Esophagus muscularis mucosa (tissue), 4 donors: ENCODE results near the gene STK4.

Experiments
- CTCF ChIP-seq, 3 experiments: fragments of 200-600 bp in 2 of 3; fragments of 450-650 bp in 1 of 3; sonication (generic) in 2 of 3; IDR thresholded peaks; one replicate each; pipeline ENCODE4 v1.5.1; 2017 to 2019; ENCODE audit warnings: antibody characterized with exemption in 3 of 3, mild to moderate bottlenecking in 2 of 3, moderate library complexity in 1 of 3
- EP300 ChIP-seq: sonication (generic); formaldehyde crosslinking; IDR thresholded peaks from one replicate; pipeline ENCODE4 v1.6.1; 2017; ENCODE audit warnings: antibody characterized with exemption
- POLR2A ChIP-seq: fragments of 450-650 bp; IDR thresholded peaks from one replicate; pipeline ENCODE4 v1.6.1; 2017; ENCODE audit warnings: antibody characterized with exemption, moderate library complexity, mild to moderate bottlenecking, low read depth
- POLR2AphosphoS5 ChIP-seq, 2 donors: sonication (generic); formaldehyde crosslinking; IDR thresholded peaks; one replicate each; pipeline ENCODE4 v1.6.1; 2017; ENCODE audit warnings: antibody characterized with exemption in 2 of 2

GRCh38 chr20:45032781-45033180 lies 66.5 kb downstream of the STK4 start:
- TF ChIP-seq POLR2AphosphoS5 (IDR thresholded peaks at IDR 0.05) (no peak), CTCF (IDR thresholded peaks at IDR 0.05) (no peak), EP300 (no peak), POLR2A (no peak)
